Stromal cell of bone marrow (primary cell): ENCODE results near the gene ZNF350.
A peak's percentile ranks its signal among the peaks of the same experiment; 100 is the strongest.
"Not testable (repeated sequence)": the region's sequence is repeated elsewhere in the genome, so short reads cannot be mapped to it uniquely, and the experiment has no call there.

Source experiments
- DNase-seq: peaks from one replicate; pipeline ENCODE4 v3.0.0-alpha.2; 2012; ENCODE audit warnings: low read depth

The ZNF350 gene

GRCh38 chr19:51986309-51987291, at the start of gene ZNF350:
Gene ZNF350, minus strand, starts transcription at chr19:51986840. Its CDS starts 12,480 bp downstream, at chr19:51974360.
- peak; percentile 94 for DNase-seq

- DNase-seq, result no peak
Observed at GRCh38 chr19:52034051-52034728, 47.5 kb upstream of the ZNF350 start.

- no peak for DNase-seq
Observed at GRCh38 chr19:52028780-52029123, 42.1 kb upstream of the ZNF350 start.

GRCh38 chr19:52028027-52028779, 41.6 kb upstream of the ZNF350 start, which contains the start of gene ZNF614:
Gene ZNF614, minus strand, starts transcription at chr19:52028379. Its CDS starts 2,634 bp downstream, at chr19:52025745.
- DNase-seq, result peak; percentile 83

- not testable (repeated sequence) for DNase-seq
Observed at GRCh38 chr19:52026255-52026990, 39.8 kb upstream of the ZNF350 start.

GRCh38 chr19:52024478-52024877, 37.8 kb upstream of the ZNF350 start:
- not testable (repeated sequence) for DNase-seq

- DNase-seq, result no peak
Observed at GRCh38 chr19:52022193-52022592, 35.6 kb upstream of the ZNF350 start.

- DNase-seq, result no peak
Observed at GRCh38 chr19:52020506-52020905, 33.9 kb upstream of the ZNF350 start.

GRCh38 chr19:52010674-52011073, 24.0 kb upstream of the ZNF350 start:
- DNase-seq, result no peak

- DNase-seq, result peak; percentile 77
Observed at GRCh38 chr19:52007806-52008557, 21.3 kb upstream of the ZNF350 start, which contains the start of gene ZNF615. Gene ZNF615, minus strand, starts transcription at chr19:52008211. Its CDS starts 4,500 bp downstream, at chr19:52003711.

- no peak for DNase-seq
Observed at GRCh38 chr19:52007451-52007805, 20.8 kb upstream of the ZNF350 start.

- DNase-seq, result no peak
Observed at GRCh38 chr19:51994048-51994644, 7.5 kb upstream of the ZNF350 start.

GRCh38 chr19:51993422-51993821, 6.8 kb upstream of the ZNF350 start:
- DNase-seq, result no peak

GRCh38 chr19:51983361-51983760, 3.3 kb downstream of the ZNF350 start:
- no peak for DNase-seq

GRCh38 chr19:51980926-51981325, 5.7 kb downstream of the ZNF350 start:
- not testable (repeated sequence) for DNase-seq

- no peak for DNase-seq
Observed at GRCh38 chr19:51980116-51980736, 6.4 kb downstream of the ZNF350 start.

- no peak for DNase-seq
Observed at GRCh38 chr19:51978882-51979281, 7.8 kb downstream of the ZNF350 start.

GRCh38 chr19:51977346-51977745, 9.3 kb downstream of the ZNF350 start:
- no peak for DNase-seq

- no peak for DNase-seq
Observed at GRCh38 chr19:51976852-51977251, 9.8 kb downstream of the ZNF350 start.

- not testable (repeated sequence) for DNase-seq
Observed at GRCh38 chr19:51975787-51976186, 10.9 kb downstream of the ZNF350 start.
